Sigmoid colon (tissue), 7 donors: ENCODE measurements around the gene PALS1. TPM values are rescaled to one million over a fixed set of nuclear protein-coding genes. Genes with fewer than 3 reads are reported as not detected.

Source experiments
- DNase-seq: peaks from one replicate; pipeline ENCODE4 v3.0.0-alpha.2; 2019
- H3K27ac ChIP-seq, 4 donors: fragments of 200-600 bp; sonication (generic); one replicate each; pipeline ENCODE4 v1.5.1; 2016 to 2019; ENCODE audit warnings: mild to moderate bottlenecking in 1 of 4
- H3K27me3 ChIP-seq, 3 donors: fragments of 200-600 bp; sonication (generic); one replicate each; pipeline ENCODE4 v1.5.1; 2019; ENCODE audit warnings: mild to moderate bottlenecking in 1 of 3
- H3K36me3 ChIP-seq, 4 donors: fragments of 200-600 bp; sonication (generic); one replicate each; pipeline ENCODE4 v1.5.1; 2016 to 2019
- H3K4me1 ChIP-seq, 4 donors: fragments of 200-600 bp; sonication (generic); one replicate each; pipeline ENCODE4 v1.5.1; 2017 to 2019
- H3K4me3 ChIP-seq, 4 donors: fragments of 200-600 bp; sonication (generic); one replicate each; pipeline ENCODE4 v1.5.1; 2017 to 2019; ENCODE audit warnings: mild to moderate bottlenecking in 2 of 4, moderate library complexity in 1 of 4
- H3K9me3 ChIP-seq, 4 donors: fragments of 200-600 bp in 3 of 4; sonication (generic) in 3 of 4; one replicate each; pipeline versions ENCODE4 v1.5.1 to v1.6.1; 2013 to 2019
- EP300 ChIP-seq, 4 donors: sonication (generic); formaldehyde crosslinking; IDR thresholded peaks; one replicate each; pipeline ENCODE4 v1.6.1; 2017; ENCODE audit warnings: antibody characterized with exemption in 4 of 4
- POLR2A ChIP-seq, 2 donors: fragments of 450-650 bp; IDR thresholded peaks; one replicate each; pipeline ENCODE4 v1.6.1; 2016; ENCODE audit warnings: antibody characterized with exemption in 2 of 2, mild to moderate bottlenecking in 2 of 2, moderate library complexity in 2 of 2
- POLR2AphosphoS5 ChIP-seq, 4 donors: sonication (generic); formaldehyde crosslinking; IDR thresholded peaks; one replicate each; pipeline ENCODE4 v1.6.1; 2017; ENCODE audit warnings: antibody characterized with exemption in 4 of 4
- WGBS, 2 donors: extraction: QIAGEN DNeasy Blood & Tissue Kit; methylation state at CpG; one replicate each; pipeline ENCODE4 v1.1.7; 2013; 5-methylcytosine and 5-hydroxymethylcytosine counted together
- intact Hi-C: fragments of 100-400 bp; cut with DNase I; formaldehyde crosslinking; loops from one replicate; pipeline ENCODE4 v1.15.1; 2023
- polyA plus RNA-seq, 3 donors: library from polyadenylated mRNA; stranded (reverse); fragments of 200-250 nt; gene quantifications; one replicate each; pipeline ENCODE4 v1.2.3, GENCODE V29; 2013
- total RNA-seq, 4 donors: library from RNA; depleted of rRNA; stranded (reverse); fragments of >200 nt; gene quantifications; one replicate each; pipeline ENCODE4 v1.1.0, GENCODE V29; 2016
- TF ChIP-seq, protein P1 (sequence below), 4 experiments: fragments of 450-650 bp in 3 of 4; fragments of 200-600 bp in 1 of 4; IDR thresholded peaks; one replicate each; pipeline ENCODE4 v1.5.1; 2016 to 2019; ENCODE audit warnings: antibody characterized with exemption in 4 of 4, mild to moderate bottlenecking in 3 of 4, moderate library complexity in 2 of 4
- donor health status: healthy with polysubstance abuse.
- donor health status: Bipolar disorder and iron deficiency.
- donor health status: healthy.

Gene PALS1
- total and polyA plus RNA-seq, 7 donors = 10.8 to 35.8 (median 22.8) TPM

DNA sequence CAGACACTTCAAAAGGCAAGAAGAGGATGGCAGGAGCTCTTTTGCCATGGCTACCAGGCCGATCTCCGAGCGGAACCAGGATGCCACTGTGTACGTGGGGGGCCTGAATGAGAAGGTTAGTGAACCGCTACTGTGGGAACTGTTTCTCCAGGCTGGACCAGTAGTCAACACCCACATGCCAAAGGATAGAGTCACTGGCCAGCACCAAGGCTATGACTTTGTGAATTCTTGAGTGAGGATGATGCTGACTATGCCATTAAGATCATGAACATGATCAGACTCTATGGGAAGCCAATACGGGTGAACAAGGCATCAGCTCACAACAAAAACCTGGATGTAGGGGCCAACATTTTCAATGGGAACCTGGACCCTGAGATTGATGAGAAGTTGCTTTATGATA is 42.2 kb upstream of the PALS1 start:
- intact Hi-C loops = no loop called here
- H3K36me3 ChIP-seq = no peaks in the 10 kb centered on the region
- TF ChIP-seq, protein P1, sequence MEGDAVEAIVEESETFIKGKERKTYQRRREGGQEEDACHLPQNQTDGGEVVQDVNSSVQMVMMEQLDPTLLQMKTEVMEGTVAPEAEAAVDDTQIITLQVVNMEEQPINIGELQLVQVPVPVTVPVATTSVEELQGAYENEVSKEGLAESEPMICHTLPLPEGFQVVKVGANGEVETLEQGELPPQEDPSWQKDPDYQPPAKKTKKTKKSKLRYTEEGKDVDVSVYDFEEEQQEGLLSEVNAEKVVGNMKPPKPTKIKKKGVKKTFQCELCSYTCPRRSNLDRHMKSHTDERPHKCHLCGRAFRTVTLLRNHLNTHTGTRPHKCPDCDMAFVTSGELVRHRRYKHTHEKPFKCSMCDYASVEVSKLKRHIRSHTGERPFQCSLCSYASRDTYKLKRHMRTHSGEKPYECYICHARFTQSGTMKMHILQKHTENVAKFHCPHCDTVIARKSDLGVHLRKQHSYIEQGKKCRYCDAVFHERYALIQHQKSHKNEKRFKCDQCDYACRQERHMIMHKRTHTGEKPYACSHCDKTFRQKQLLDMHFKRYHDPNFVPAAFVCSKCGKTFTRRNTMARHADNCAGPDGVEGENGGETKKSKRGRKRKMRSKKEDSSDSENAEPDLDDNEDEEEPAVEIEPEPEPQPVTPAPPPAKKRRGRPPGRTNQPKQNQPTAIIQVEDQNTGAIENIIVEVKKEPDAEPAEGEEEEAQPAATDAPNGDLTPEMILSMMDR (IDR thresholded peaks at IDR 0.05) = no peak
- no peak for TF ChIP-seq EP300 (IDR thresholded peaks at IDR 0.05)
- TF ChIP-seq POLR2A (IDR thresholded peaks at IDR 0.05) = no peak
- no peak for TF ChIP-seq POLR2AphosphoS5 (IDR thresholded peaks at IDR 0.05)
- DNase-seq = no peak
- H3K27ac ChIP-seq = no peak overlapping the region
- H3K4me1 ChIP-seq = no peaks in the 10 kb centered on the region
- H3K27me3 ChIP-seq = no peaks in the 10 kb centered on the region
- no peak overlapping the region for H3K4me3 ChIP-seq
- H3K9me3 ChIP-seq = no peaks in the 10 kb centered on the region
- 97 to 98% methylated on average over 6 of the region's 6 CpGs for WGBS, 2 donors

DNA sequence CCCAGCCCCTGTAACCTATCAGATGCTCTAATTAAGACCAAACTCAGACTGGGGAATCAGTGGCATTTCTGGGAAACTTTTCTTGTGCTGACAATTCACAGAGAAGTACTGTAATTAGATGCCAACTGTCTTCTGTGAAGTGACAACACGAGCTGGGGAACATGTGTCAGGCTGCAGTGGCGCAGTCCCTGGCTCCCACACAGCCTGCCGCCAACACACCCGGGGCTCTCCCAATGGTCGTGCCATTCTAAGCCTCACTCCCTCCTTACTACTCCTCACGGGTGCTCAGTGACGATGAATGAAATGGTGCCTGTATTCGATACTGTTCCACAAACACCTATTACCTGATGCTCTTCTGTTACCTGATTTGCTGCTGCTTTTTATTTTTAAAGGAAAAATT is 33.4 kb upstream of the PALS1 start:
- intact Hi-C loops = no loop called here
- Histone ChIP-seq H3K9me3 (no peaks in the 10 kb centered on the region), H3K4me3 (no peak overlapping the region), H3K27ac (no peak overlapping the region), H3K27me3 (no peaks in the 10 kb centered on the region), H3K36me3 (no peaks in the 10 kb centered on the region), H3K4me1 (no peaks in the 10 kb centered on the region)
- WGBS, 2 donors = 91% methylated on average over 8 of the region's 8 CpGs
- no peak for DNase-seq
- TF ChIP-seq, protein P1 (IDR thresholded peaks at IDR 0.05) = no peak
- TF ChIP-seq POLR2A (IDR thresholded peaks at IDR 0.05) (no peak), EP300 (IDR thresholded peaks at IDR 0.05) (no peak), POLR2AphosphoS5 (IDR thresholded peaks at IDR 0.05) (no peak)

DNA sequence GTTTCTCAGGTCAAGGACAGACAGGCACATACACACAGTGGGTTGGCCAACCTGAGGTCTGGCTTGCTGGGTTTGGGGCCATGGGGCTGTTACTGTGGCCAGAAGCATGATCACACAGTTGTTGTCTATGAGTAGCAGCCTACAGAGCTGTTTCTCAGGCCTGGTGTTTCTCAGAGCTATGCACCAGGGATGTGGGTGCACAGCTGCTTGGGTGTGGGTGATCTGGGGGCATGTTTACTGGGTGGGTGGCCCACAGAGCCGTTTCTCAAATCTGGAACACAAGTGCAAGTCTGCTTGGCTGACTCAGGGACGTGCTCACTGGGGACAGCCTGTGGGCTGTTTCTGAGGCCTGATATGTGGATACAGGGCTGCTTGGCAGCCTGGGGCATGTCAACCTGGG is 23.1 kb upstream of the PALS1 start:
- TF ChIP-seq POLR2AphosphoS5 (IDR thresholded peaks at IDR 0.05) (no peak), EP300 (IDR thresholded peaks at IDR 0.05) (no peak), POLR2A (IDR thresholded peaks at IDR 0.05) (no peak)
- TF ChIP-seq, protein P1 (IDR thresholded peaks at IDR 0.05) = no peak
- Histone ChIP-seq H3K4me3 (no peak overlapping the region), H3K36me3 (no peaks in the 10 kb centered on the region)

DNA sequence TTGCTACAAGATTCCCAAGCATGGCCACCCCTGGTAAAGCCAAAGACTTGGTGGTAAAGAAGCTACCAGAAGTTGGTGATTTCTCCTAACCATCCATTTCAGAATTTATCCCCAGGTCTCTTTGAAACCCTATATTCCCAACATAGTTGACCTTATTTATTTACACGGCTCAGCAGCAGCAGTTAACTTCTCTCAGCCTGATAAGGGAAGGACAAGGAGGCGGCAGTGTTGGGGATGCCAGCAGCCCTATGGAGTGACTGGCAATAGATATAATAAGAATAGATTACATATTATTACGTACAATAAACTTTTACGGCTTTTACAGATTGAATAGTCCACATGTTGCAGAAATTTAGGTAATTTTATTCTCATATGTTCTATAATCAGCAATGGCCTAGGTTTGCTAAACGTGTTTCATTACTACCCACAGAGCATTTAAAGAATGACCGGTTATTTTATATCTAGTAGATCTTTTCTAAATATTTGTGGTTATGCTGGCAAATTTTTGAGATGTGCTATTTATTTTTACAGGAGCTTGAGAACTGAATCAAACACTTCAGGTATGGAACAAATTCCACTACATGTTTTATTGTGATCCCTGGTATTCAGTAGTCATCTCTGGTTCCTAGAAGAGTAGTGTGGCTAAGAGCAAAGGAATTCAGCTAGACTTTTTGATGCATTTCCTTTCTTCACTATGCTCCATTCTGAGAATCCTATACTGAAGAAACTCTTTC is 19.8 kb upstream of the PALS1 start:
- 22 to 65% methylated on average over 6 of the region's 6 CpGs for WGBS, 2 donors
- DNase-seq = no peak
- intact Hi-C loops = no loop called here

More for the DNA sequence above, 23.1 kb upstream of the PALS1 start:
- H3K4me1 ChIP-seq = peaks cover 0 to 6% (median 0%) of the 10 kb centered on the region in 4 donors
- 52 to 62% methylated on average over 2 of the region's 2 CpGs for WGBS, 2 donors
- no peak overlapping the region for H3K27ac ChIP-seq
- no peak for DNase-seq
- H3K27me3 ChIP-seq = no peaks in the 10 kb centered on the region
- intact Hi-C loops = no loop called here
- H3K9me3 ChIP-seq = no peaks in the 10 kb centered on the region

More for the DNA sequence above, 19.8 kb upstream of the PALS1 start:
- Histone ChIP-seq H3K27ac (no peak overlapping the region), H3K4me3 (no peak overlapping the region), H3K36me3 (no peaks in the 10 kb centered on the region), H3K4me1 (peaks cover 0 to 6% (median 0%) of the 10 kb centered on the region in 4 donors), H3K27me3 (no peaks in the 10 kb centered on the region), H3K9me3 (no peaks in the 10 kb centered on the region)
- TF ChIP-seq POLR2A (IDR thresholded peaks at IDR 0.05) (no peak), EP300 (IDR thresholded peaks at IDR 0.05) (no peak), POLR2AphosphoS5 (IDR thresholded peaks at IDR 0.05) (no peak)
- TF ChIP-seq, protein P1 (IDR thresholded peaks at IDR 0.05) = no peak
